SW480 (cell line): ENCODE data around the gene ZNF575.
A peak's percentile ranks its signal among the peaks of the same experiment; 100 is the strongest.

Source experiments
- DNase-seq: peaks from one replicate; pipeline ENCODE4 v3.0.0-alpha.2; 2016; ENCODE audit warnings: low spot score

The ZNF575 gene, protein sequence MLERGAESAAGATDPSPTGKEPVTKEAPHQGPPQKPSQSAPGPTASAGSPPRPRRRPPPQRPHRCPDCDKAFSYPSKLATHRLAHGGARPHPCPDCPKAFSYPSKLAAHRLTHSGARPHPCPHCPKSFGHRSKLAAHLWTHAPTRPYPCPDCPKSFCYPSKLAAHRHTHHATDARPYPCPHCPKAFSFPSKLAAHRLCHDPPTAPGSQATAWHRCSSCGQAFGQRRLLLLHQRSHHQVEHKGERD

DNA sequence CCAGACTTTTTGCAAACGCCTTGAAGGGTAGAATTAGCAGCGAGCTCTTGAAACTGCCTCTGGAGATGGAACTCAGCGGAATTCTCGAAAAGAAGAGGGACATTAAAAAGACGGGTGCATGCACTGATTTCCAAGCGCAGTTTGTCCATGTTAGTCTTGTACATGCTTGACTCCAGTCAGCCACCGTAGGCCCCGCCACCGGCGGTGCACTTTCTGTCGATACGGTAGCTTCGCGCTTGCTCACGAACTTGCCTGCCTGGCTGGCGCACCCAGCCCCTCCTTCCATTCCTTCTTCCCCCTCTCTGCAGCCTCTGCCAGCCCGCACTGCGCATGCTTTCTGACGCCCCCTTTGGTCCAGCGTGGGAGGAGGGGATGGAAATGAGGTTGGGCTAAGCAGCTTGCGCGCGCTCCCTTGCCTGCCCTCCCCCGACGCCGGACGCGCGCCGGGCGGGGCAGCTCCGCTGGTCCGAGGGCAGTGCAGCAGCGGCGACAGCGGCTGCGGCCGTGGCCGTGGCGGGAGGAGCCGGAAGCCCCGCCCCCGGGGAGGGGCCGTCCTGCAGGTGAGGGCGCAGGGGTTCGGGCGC, at the start of gene ZNF575:
Gene ZNF575, plus strand, starts transcription at position 227 of the 584 bp plus-strand sequence. CDS start 1,235 bp downstream, outside the sequence.
- peak; percentile 98 for DNase-seq

DNA sequence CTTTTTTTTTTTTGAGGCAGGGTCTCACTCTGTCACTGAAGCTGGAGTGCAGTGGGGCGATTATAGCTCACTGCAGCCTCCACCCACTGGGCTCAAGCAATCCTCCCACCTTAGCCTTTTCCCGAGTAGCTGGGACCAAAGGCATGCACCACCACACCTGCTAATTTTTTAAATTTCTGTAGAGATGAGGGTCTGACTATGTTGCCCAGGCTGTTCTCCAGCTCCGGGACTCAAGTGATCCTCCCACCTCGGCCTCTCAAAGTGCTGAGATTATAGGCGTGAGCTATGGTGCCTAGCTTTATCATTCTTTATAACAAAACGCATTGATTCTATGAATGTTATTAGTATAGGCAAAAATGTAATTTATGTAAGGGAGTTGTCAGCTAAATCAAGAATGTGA, 49.7 kb upstream of the ZNF575 start:
- no peak for DNase-seq

DNA sequence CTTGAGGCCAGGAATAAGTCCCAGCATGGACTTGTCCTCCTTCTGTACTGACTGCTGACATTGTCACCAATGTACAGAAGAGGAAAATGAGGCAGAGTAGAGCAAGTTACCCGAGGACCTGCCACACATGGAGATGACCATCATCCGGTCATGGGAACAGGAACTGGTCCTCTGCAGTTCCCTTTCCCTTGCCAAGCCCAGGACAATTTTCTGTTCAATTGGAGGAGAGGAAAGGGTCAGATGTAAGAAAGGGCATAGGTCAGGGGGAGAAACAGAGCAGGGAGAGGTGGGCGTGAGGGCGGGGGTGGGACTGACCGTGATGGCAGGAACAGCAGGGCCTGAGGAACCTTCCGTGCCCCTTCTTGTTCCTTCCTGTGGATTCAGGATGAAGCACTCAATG, 47.0 kb upstream of the ZNF575 start:
- no peak for DNase-seq

DNA sequence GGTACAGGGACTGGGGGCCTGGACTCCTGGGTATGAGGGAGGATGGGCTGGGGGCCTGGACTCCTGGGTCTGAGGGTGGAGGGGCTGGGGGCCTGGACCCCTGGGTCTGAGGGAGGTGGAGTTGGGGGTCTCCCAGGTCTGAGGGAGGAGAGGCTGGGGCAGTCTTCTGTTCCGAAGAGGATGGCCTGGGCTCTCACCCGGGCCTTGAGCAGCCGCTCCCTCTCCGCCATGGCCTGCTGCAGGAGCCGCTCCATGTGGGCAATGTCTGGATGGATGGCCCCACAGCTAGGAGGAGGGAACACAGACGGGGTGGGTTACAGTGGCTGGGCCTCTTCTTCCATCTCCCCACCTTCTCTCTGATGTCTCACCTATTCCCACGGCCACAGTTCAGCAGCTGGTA, 46.6 kb upstream of the ZNF575 start:
- DNase-seq = no peak

DNA sequence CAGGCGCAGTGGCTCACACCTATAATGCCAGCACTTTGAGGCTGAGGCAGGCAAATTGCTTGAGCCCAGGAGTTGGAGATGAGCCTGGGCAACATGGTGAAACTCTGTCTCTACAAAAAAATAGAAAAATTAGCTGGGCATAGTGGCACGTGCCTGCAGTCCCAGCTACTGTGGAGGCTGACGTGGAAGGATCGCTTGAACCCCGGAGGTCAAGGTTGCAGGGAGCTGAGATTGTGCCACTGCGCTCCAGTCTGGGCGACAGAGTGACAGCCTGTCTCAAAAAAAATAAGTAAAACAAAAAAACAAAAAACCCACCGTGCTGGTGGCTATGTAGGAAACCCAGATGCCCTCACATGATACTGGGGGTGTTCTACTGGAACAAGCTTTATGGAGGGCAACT, 44.8 kb upstream of the ZNF575 start:
- DNase-seq = no peak

DNA sequence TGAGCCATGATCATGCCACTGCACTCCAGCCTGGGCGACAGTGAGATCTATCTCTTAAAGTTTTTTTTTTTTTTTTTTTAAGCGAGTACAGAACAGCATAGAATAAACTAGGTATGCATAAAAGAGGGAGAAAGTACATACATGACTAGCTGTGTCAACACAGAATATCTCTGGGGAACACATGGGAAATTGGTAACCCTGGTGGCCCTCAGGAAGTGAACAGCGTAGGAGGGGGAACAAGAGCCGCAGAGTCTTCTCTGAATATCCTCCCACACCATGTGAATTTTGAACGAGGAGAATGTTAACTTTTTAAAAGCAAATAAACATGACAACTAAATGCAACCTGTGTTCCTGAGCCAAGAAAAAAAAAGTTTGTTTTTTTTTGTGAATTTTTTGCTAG, 43.7 kb upstream of the ZNF575 start:
- no peak for DNase-seq

DNA sequence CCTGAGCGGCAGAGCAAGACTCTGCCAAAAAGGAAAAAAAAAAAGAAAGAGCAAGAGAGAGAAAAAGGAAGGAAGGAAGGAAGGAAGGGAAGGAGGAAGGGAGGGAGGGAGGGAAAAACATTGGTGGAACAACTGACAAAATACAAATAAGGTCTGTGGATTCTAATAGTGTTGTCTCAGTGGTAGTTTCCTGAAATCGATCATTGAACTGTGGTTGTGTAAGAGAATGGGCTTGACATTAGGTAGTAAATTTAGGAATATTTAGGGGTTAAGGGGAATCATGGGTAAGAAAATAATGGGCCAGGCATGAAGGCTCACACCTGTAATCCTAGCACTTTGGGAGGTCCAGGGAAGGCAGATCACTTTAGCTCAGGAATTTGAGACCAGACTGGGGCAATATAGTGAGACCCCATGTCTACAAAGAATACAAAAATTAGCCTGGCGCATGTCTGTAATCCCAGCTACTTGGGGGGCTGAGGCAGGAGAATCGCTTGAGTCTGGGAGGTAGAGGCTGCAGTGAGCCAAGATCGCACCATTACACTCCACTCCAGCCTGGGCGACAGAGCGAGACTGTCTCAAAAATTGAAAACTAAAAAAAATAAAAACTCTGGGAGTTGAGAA, 42.9 kb upstream of the ZNF575 start:
- DNase-seq = no peak

DNA sequence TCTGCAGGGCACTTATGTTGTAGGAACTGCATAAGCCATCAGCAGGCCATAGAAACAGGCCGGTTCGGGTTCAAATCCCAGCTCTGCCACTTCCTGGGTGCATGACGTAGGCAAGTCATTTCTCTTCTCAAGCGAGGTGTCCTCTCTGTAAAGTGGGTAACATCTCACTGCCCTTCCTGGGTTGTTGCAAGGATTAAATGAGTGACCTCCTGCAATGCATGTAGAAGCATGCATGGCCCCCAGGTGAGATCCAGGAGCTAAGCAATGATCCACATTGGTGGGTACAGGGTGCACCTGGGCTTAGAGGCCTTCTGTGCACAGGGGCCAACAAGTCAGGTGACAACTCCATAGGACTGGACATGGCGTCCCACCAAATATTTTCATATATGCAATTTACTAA, 42.2 kb upstream of the ZNF575 start:
- no peak for DNase-seq

DNA sequence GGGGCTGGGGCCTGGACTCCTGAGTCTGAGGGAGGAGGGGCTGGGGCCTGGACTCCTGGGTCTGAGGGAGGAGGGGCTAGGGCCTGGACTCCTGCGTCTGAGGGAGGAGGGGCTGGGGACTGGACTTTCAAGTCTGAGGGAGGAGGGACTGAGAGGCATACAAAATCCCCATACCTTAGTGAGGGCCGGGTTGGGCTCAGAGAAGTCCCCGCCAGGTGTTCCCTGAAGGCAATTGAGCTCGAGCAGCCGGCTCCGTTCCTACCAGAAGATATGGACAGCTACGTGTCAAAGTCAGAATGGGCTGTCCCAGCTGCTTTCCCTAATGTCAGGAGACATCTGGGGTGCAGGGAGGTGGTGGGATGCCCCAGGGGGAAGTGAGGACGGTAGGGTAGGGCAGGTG, 37.9 kb upstream of the ZNF575 start:
- no peak for DNase-seq

DNA sequence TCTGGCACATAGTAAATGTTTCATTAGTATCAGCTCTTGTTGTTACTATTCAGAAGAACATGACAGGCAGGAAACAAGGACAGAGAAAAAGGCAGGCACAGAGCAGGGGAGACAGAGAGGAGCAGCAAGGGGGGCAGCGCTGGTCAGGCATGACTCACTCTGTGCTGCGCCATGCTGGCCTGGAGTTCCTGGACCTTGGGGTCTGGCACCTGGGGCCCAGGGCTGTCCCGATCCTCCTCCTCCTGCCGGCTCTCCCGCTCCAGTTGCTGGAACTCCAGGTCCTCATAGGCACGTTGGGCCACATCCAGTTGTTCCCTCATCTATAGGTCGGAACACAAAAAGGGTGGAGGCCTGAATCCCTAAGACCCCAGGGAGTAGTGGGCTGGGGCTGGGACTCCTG, 36.0 kb upstream of the ZNF575 start:
- no peak for DNase-seq

DNA sequence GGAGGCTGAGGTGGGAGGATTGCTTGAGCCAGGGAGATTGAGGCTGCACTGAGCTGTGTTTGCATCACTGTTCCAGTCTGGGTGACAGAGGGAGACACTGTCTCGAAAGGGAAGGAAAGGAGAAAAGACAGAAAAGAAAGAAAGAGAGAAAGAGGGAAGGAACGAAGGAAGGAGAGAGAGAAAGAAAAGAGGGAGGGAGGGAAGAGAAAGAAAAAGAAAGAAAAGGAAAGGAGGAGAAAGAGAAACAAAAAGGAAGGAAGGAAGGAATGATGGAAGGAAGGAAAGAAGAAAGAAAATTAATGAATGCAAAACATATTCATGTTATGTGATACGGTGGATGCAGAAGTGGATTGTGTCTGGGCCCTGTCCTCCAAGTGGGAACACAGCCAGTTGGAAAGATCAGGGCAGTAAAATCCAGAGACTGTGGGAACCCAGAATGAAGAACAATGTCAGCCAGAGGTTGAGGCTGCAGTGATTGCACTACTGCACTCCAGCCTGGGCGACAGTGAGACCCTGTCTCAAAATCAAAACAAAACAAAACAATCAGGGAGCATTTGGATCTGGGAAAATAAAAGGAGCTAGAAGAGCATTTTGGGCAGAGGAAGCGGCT, 34.6 kb upstream of the ZNF575 start:
- DNase-seq = no peak

DNA sequence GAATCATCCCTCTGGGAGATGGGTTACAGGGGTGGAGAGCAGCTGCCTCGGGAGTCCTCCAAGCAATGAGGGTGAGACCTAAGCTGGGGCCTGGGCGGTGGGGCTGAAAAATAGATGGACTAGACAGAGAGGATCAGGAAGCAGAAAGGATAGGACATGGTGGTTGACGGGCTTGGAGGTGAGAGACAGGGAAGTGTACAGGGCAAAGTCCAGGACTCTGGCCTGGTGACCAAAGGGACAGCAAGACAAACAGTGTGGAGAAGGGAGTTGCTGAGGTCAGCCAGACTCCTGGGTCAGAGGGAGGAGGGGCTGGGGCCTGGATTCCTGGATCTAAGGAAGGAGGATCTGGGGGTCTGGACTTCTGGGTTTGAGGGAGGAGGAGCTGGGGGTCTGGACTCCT, 33.9 kb upstream of the ZNF575 start:
- DNase-seq = no peak

DNA sequence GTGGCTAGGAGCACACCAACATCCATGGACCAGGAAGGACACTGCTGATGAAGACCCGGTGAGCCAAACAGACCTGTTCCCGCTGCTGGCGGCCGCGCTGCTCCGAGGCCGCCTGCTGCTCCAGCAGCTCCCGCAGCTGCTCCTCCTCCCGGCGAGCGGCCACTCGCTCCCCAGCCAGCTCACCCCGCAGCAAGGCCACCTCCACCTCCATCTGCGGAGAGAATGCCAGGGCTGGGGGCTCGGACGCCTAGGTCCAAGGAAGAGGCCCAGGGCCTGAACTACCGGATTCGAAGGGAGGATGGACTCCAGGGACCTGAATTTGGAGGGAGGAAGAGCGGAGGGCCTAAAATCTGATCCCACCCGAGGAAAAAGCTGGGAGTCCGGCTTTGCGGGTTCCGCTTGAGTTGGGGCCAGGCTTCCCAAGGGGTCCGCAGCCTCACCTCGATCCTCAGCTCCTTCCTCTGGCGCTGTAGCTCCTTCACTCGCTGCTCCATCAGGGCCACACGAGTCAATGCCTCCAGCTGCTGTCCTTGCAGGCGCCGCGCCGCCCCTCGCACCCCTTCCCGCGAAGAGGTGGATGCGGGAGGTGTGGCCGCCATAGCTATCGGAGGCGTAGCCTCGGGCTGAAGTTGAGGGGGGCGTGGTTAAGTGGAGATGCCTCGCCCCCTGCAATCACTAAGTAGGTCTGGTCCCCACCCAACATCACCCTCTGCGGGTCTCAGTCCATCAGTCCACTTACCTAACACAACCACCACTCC, 31.1 kb upstream of the ZNF575 start:
- no peak for DNase-seq

DNA sequence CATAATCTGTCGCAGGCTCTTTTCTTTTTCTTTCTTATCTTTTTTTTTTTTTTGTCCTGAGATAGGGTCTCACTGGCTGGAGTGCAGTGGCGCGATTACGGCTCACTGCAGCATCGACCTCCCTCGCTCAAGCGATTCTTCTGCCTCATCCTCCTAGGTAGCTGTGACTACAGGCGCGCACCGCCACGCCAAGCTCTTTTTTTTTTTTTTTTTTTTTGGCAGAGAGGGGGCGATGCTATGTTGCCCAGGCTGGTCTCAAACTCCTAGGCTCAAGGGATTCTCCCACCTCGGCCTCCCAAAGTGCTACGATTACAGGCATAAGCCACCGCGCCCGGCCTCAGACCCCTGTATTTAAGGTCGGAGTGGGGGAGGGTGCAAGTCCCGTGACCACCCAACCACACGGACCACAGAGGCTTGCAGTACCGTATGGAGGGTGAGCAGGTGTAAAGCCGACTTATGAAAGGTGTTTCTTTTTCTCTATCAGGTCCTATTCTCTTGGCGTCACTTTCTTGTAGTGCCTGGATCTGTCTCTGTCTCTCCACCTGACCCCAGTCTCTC, 30.5 kb upstream of the ZNF575 start:
- no peak for DNase-seq

DNA sequence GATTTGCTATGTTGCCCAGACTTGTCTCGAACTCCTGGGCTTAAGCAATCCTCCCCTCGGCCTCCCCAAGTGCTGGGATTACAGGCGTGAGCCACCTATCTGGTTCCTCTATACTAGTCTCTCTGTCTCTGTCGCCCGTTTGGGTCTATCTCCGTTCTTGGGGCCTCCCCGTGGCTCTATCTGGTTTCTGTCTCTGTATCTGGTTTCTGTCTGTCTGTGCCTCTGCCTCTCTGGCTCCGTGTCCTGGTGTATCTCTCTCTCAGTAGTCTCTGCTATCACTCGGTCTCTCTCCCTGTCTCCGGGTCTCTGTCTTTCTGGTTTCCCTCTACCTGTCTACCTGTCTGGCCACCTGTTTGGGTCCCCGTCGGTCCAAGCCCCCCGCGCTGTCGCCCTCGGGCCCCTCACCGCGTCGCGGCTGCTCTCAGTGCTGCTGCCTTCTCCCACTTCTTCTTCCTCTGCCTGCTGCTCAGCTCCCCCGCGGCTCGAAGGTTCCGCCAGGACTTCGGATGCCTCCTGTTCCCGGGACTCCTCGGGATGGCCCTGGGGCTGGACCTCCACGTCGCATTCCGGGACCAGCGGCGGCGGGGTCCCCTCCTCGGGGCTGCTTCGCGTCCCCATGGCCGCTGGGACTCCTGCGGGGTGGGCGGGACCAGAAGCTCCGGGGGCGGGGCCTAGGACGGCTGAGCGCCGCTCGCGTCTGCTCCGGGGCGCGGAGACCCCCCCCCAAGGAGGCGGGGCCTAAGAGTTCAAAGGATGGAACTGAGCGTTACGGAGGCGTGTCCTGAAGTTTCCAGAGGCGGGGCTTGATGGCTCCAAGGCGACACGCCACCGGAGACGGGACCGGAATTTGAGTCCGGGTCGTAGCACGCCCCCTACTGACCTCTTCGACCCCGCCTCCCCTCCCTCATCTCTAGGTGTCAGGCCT, 29.2 kb upstream of the ZNF575 start:
- DNase-seq = peak; percentile 96

DNA sequence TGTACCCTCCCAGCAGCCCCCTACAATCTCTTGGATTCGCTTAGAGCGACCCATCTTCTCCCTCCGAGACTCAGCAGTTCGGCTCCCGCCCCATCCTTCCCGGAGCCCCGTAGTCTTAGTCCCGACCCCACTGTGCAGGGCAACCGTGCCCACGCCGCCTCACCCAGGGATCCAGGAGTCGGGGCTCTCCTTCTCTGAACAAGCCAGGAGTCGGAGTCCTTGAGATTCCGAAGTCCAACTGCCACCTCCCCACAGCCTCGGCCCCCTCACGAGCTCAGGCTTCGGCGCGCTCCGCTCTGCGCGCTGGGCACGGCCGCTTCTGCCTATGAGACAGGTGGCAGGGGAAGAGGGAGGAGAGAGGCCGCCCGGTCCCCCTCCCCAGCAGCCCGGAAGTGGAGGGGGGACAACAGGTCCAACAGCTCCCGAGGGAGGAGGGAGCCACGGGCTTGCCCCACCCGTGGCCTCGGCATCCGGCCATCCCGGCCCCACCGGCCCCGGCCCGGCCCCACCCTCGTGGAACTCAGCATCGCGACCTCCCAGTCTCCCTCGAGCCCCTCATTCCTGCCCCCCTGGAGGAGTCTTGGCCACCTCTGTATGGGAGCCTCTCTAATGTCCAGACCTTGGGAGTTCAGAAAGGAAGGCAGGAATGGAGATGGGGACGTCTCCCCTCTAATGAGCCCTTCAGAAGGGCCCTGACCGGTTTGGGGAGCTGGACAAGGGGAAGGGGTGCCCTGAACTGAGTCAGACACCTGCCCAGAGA, 28.4 kb upstream of the ZNF575 start, which contains the start of gene PHLDB3:
Gene PHLDB3, minus strand, starts transcription at position 321 of the 760 bp plus-strand sequence. CDS start 628 bp downstream, outside the sequence.
- peak; percentile 63 for DNase-seq

DNA sequence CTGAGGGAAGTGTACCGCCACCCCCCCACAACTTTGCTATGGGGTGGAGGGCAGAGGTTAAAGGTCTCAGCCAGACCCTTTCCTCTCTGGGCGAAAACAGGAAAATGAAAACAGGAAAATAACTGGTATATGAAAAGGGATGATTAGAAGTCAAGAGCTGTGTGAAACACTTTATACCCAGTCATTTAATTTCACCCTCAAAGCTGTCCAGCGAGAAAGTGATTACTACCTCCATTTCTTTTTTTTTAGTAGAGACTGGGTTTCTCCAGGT, 27.9 kb upstream of the ZNF575 start:
- DNase-seq = no peak

DNA sequence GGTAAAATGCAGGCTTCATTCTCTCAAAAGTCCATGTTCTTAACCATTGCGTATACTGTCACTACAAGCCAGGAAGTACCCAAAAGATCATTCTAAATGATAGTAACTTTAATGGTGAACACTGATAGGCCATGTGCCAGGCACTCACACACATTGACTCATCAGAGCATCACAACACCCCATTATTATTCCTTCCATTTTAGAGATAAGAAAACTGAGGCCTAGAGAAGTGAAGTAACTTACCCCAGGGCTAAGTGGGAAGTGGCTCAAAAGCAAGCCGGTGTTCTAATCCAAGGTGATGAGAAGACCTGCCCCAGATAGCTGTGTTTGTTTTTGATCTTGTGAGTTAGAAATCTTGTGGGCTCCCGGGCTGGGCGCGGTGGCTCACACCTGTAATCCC, 27.0 kb upstream of the ZNF575 start:
- no peak for DNase-seq

DNA sequence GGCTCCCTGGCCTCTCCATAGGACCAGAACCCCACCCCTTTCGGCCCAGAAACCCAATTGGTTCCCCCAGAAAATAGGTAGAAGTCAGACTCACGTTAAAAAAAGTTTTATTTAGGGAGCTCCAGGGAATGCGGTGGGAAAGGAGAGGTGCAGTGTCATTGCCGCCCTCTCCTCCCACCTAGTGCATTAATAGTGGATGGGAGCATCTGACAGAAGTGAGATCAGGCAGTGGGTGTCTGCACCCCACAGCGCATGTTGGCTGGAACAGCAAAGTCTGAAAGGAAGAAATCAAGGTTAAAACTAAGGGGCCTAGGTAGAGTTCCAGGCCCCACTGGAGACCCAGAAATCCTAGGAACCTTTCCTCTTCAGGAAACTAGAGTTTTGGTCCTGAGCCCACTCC, 26.4 kb upstream of the ZNF575 start:
- no peak for DNase-seq

DNA sequence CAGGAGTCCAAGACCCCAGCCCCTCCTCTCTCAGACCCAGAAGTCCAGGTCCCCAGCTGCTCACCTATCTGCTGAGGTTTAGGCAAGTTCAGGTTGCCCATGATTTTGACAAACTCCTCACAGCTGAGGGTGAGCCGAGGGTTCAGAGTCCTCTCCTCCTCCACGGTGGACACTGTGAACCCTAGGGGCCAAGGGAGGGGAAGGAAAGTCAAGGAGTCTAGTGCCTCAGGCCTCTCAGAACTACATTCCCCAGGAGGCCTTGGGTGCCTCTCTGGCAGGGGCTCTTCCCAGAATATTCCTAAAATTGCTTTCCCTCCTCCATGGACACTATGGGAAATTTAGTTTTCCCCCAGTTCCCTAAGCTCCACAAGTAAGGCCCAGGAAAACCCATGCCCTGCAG, 25.1 kb upstream of the ZNF575 start:
- DNase-seq = no peak

DNA sequence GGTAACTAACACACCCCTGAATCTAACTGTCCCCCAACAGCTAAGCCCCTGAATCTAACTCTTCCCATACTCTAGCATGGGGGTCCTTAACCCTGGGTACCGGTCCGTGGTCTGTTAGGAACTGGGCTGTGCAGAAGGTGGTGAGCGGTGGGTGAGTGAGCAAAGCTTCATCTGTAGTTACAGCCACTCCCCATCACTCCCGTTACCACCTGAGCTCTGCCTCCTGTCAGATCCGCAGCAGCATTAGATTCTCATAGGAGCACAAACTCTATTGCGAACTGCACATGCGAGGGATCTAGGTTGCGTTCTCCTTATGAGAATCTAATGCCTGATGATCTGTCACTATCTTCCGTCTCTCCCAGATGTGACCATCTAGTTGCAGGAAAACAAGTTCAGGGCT, 22.3 kb upstream of the ZNF575 start:
- DNase-seq = no peak
